Fibroblast of pulmonary artery (primary cell): Measurements from ENCODE around the gene CACNA2D3.
A peak's percentile ranks its signal among the peaks of the same experiment; 100 is the strongest.

ENCODE experiments used
- DNase-seq: peaks from one replicate; pipeline ENCODE4 v3.0.0-alpha.2; 2010; ENCODE audit warnings: low read depth
- H3K4me3 ChIP-seq: replicated peaks from 2 replicates; pipeline ENCODE4 v1.5.1; 2011; ENCODE audit warnings: low read depth, mild to moderate bottlenecking, control low read depth, low read length, moderate library complexity
- CTCF ChIP-seq: IDR thresholded peaks from 2 replicates; pipeline ENCODE4 v1.5.1; 2011; ENCODE audit warnings: mild to moderate bottlenecking, control low read depth, low read length, inconsistent platforms; ENCODE audit errors: missing control alignments

CACNA2D3 gene

GRCh38 chr3:54122324-54123002 is at the start of gene CACNA2D3:
Gene CACNA2D3 (plus strand): TSS chr3:54122552.
- peak; percentile 63 for DNase-seq
- no peak for TF ChIP-seq CTCF
- peak within 1 kb of the TSS; percentile 56 for H3K4me3 ChIP-seq

GRCh38 chr3:54073386-54073785 is 49.0 kb upstream of the CACNA2D3 start:
- TF ChIP-seq CTCF: no peak
- DNase-seq: no peak
- no peak overlapping the region for H3K4me3 ChIP-seq

GRCh38 chr3:54079314-54079713 is 43.0 kb upstream of the CACNA2D3 start:
- no peak for TF ChIP-seq CTCF
- no peak for DNase-seq
- no peak overlapping the region for H3K4me3 ChIP-seq

GRCh38 chr3:54079730-54080325 is 42.5 kb upstream of the CACNA2D3 start:
- DNase-seq: no peak
- TF ChIP-seq CTCF: no peak
- H3K4me3 ChIP-seq: no peak overlapping the region

- no peak for DNase-seq
- TF ChIP-seq CTCF: no peak
Observed at GRCh38 chr3:54083921-54084320, 38.4 kb upstream of the CACNA2D3 start.

GRCh38 chr3:54085936-54086335 is 36.4 kb upstream of the CACNA2D3 start:
- H3K4me3 ChIP-seq: no peak overlapping the region
- TF ChIP-seq CTCF: no peak
- DNase-seq: no peak

More at GRCh38 chr3:54083921-54084320, 38.4 kb upstream of the CACNA2D3 start:
- H3K4me3 ChIP-seq: no peak overlapping the region
